OCI-LY1 (cell line): ENCODE results near the gene TDRD10.

Experiments used
- H2AFZ ChIP-seq: fragments of 200-600 bp; sonication (generic), shearing (Covaris generic); 2 replicates; pipeline ENCODE4 v1.6.0; 2014; ENCODE audit warnings: antibody characterized with exemption, mild to moderate bottlenecking, low read length
- H3F3A ChIP-seq: fragments of 200-600 bp; sonication (generic), shearing (Covaris generic); 2 replicates; pipeline ENCODE4 v1.6.0; 2014; ENCODE audit warnings: mild to moderate bottlenecking, antibody characterized with exemption, low read length, moderate library complexity; ENCODE audit not compliant: insufficient read depth
- H3K27ac ChIP-seq: fragments of 200-600 bp; sonication (generic); 2 replicates; pipeline ENCODE4 v1.5.1; 2014; ENCODE audit warnings: low read length, mixed run types, mild to moderate bottlenecking, low read depth; ENCODE audit not compliant: poor library complexity, severe bottlenecking
- H3K27me3 ChIP-seq: fragments of 200-600 bp; sonication (generic); 2 replicates; pipeline ENCODE4 v1.6.0; 2014; ENCODE audit warnings: antibody characterized with exemption, mild to moderate bottlenecking, low read length, moderate library complexity; ENCODE audit not compliant: insufficient read depth
- H3K36me3 ChIP-seq: fragments of 200-600 bp; sonication (generic); 2 replicates; pipeline ENCODE4 v1.6.1; 2014; ENCODE audit warnings: mild to moderate bottlenecking, antibody characterized with exemption, low read length, moderate library complexity, mixed read lengths; ENCODE audit not compliant: insufficient read depth
- H3K4me1 ChIP-seq: fragments of 200-600 bp; sonication (generic); 2 replicates; pipeline ENCODE4 v1.5.1; 2014; ENCODE audit warnings: mild to moderate bottlenecking, low read length, moderate library complexity; ENCODE audit not compliant: insufficient read depth, severe bottlenecking
- H3K4me2 ChIP-seq: fragments of 200-600 bp; sonication (generic), shearing (Covaris generic); 2 replicates; pipeline ENCODE4 v1.6.1; 2014; ENCODE audit warnings: low read length
- H3K4me3 ChIP-seq: fragments of 200-600 bp; sonication (generic); 2 replicates; pipeline ENCODE4 v1.5.1; 2014; ENCODE audit warnings: low read length, low read depth, mild to moderate bottlenecking, mixed read lengths; ENCODE audit not compliant: poor library complexity, severe bottlenecking
- H3K79me2 ChIP-seq: fragments of 200-600 bp; shearing (Covaris generic); 2 replicates; pipeline ENCODE4 v1.6.1; 2016; ENCODE audit warnings: mixed run types, low read length, mixed read lengths; ENCODE audit not compliant: insufficient read depth
- H3K9ac ChIP-seq: fragments of 200-600 bp; sonication (generic), shearing (Covaris generic); 2 replicates; pipeline ENCODE4 v1.6.1; 2014; ENCODE audit warnings: mild to moderate bottlenecking, low read length, mixed read lengths
- H3K9me2 ChIP-seq: fragments of 200-600 bp; sonication (generic), shearing (Covaris generic); 2 replicates; pipeline ENCODE4 v1.6.1; 2014; ENCODE audit warnings: low read depth, mild to moderate bottlenecking, low read length, mixed read lengths
- H3K9me3 ChIP-seq: fragments of 200-600 bp; shearing (Covaris generic); 2 replicates; pipeline ENCODE4 v1.6.1; 2014; ENCODE audit warnings: low read length, mixed read lengths
- H4K20me1 ChIP-seq: fragments of 200-600 bp; sonication (generic), shearing (Covaris generic); 2 replicates; pipeline ENCODE4 v1.6.0; 2016; ENCODE audit warnings: mild to moderate bottlenecking, low read length; ENCODE audit not compliant: insufficient read depth
- EZH2 ChIP-seq: fragments of 200-600 bp; sonication (generic), shearing (Covaris generic); IDR thresholded peaks from 2 replicates; pipeline ENCODE4 v1.8.0; 2017; ENCODE audit warnings: borderline replicate concordance, mixed run types, mild to moderate bottlenecking, antibody characterized with exemption, low read length, moderate library complexity, mixed read lengths
- TF ChIP-seq, protein P1 (sequence below): fragments of 200-600 bp; sonication (generic), shearing (Covaris generic); IDR thresholded peaks from 2 replicates; pipeline ENCODE4 v1.5.1; 2017; ENCODE audit warnings: mild to moderate bottlenecking, antibody characterized with exemption, low read length, moderate library complexity, mixed read lengths

The TDRD10 gene

DNA sequence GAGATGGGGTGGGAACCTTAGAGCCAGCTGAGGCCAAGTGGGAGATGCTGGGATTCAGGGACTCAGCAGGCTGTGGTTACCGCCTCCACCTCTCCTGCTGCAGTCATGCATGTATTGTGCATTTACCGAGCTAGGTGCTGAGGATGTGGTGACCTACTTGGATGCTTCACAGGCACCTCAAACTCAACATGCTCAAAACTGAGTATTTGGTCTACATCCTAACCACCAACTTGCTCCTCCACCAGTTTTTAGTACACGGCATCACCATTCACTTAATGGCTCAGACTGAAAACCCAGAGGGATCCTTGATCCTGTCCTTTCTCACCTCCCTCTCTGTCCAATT is 71.1 kb downstream of the TDRD10 start:
- no peak overlapping the region for H3K27ac ChIP-seq
- H3K4me3 ChIP-seq: no peak overlapping the region
- H4K20me1 ChIP-seq: no peaks in the 10 kb centered on the region
- no peaks in the 10 kb centered on the region for H3K9me2 ChIP-seq
- 0 out of 2 replicates have a peak, but pooled peaks cover 7% of the 10 kb centered on the region for H3K27me3 ChIP-seq
- H3K36me3 ChIP-seq: peaks cover 8% of the 10 kb centered on the region; the same call in 1 of the 2 replicates
- no peak overlapping the region for H2AFZ ChIP-seq
- peaks cover 28% of the 10 kb centered on the region for H3K4me1 ChIP-seq
- no peaks in the 10 kb centered on the region for H3K79me2 ChIP-seq
- peaks cover 6% of the 10 kb centered on the region; the same call in 1 of the 2 replicates for H3F3A ChIP-seq
- H3K9ac ChIP-seq: no peak overlapping the region
- TF ChIP-seq, protein P1, sequence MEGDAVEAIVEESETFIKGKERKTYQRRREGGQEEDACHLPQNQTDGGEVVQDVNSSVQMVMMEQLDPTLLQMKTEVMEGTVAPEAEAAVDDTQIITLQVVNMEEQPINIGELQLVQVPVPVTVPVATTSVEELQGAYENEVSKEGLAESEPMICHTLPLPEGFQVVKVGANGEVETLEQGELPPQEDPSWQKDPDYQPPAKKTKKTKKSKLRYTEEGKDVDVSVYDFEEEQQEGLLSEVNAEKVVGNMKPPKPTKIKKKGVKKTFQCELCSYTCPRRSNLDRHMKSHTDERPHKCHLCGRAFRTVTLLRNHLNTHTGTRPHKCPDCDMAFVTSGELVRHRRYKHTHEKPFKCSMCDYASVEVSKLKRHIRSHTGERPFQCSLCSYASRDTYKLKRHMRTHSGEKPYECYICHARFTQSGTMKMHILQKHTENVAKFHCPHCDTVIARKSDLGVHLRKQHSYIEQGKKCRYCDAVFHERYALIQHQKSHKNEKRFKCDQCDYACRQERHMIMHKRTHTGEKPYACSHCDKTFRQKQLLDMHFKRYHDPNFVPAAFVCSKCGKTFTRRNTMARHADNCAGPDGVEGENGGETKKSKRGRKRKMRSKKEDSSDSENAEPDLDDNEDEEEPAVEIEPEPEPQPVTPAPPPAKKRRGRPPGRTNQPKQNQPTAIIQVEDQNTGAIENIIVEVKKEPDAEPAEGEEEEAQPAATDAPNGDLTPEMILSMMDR: no peak
- TF ChIP-seq EZH2: no peak
- no peak overlapping the region for H3K4me2 ChIP-seq
- H3K9me3 ChIP-seq: no peaks in the 10 kb centered on the region

DNA sequence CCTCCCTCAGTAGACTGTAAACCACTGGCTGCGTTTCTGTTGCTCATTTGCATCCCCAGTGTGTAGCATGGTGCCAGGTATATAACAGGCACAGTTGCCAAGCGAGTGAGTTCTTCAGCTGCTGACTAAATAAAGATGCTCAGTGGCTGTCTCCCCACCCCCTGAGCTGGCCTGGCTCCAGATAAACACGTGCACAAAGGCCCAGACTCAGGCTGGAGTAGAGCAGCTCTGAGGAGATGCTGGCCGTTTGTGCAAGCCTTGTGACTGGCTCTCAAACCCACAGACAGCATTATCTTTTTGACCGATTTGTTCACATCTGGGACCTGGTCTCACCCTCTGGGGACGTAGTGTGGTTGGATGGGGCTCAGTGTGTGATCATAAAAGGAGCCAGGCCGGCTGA is 72.7 kb downstream of the TDRD10 start:
- Histone ChIP-seq H3K4me2 (peak overlapping the region; percentile 21; the same call in 1 of the 2 replicates), H3K27me3 (0 out of 2 replicates have a peak, but pooled peaks cover 4% of the 10 kb centered on the region), H3K4me3 (no peak overlapping the region), H3K36me3 (peaks cover 24% of the 10 kb centered on the region), H3K9me2 (no peaks in the 10 kb centered on the region), H4K20me1 (no peaks in the 10 kb centered on the region), H3K27ac (peak overlapping the region; percentile 85), H3K4me1 (peaks cover 28% of the 10 kb centered on the region), H3K9ac (peak overlapping the region; percentile 8; the same call in 1 of the 2 replicates), H2AFZ (no peak overlapping the region), H3K9me3 (no peaks in the 10 kb centered on the region), H3K79me2 (no peaks in the 10 kb centered on the region), H3F3A (peaks cover 6% of the 10 kb centered on the region; the same call in 1 of the 2 replicates)
- no peak for TF ChIP-seq EZH2
- TF ChIP-seq, protein P1: no peak

DNA sequence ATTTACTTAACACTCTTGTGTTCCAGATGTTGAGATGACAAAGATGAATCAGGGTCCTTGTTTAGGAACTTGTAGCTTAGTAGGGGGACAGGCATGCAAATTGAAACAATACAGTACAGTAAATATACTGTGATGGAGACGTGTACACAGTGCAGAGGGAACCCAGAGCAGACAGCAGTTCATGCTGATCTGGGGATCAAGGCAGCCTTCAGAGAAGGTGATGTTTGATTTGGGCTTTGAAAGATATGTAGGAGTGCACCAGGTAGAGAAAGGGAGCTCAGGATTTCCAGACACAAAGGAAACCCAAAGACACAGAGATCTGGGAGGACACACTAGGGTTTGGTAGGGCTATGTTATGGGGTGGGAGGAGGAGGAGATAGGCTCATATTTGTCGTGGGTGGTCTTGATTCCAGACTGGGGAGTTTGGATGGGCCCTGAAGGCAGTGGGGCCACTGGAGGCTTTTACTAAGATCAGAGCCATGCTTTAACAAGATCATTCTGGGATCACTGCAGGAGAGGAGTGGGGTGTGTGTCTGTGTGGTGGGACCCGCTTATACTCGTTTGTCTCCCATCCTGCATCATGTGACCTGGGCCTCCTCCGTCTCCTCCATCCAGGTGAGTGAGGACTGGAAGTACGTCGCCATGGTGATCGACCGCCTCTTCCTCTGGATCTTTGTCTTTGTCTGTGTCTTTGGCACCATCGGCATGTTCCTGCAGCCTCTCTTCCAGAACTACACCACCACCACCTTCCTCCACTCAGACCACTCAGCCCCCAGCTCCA is 73.3 kb downstream of the TDRD10 start:
- no peak overlapping the region for H3K4me3 ChIP-seq
- peaks cover 6% of the 10 kb centered on the region; the same call in 1 of the 2 replicates for H3F3A ChIP-seq
- 0 out of 2 replicates have a peak, but pooled peaks cover 1% of the 10 kb centered on the region for H3K27me3 ChIP-seq
- no peak overlapping the region for H2AFZ ChIP-seq
- peaks cover 28% of the 10 kb centered on the region for H3K4me1 ChIP-seq
- no peaks in the 10 kb centered on the region for H4K20me1 ChIP-seq
- peaks cover 30% of the 10 kb centered on the region for H3K36me3 ChIP-seq
- peak overlapping the region; percentile 85 for H3K27ac ChIP-seq
- peak overlapping the region; percentile 8; the same call in 1 of the 2 replicates for H3K9ac ChIP-seq
- H3K79me2 ChIP-seq: no peaks in the 10 kb centered on the region
- TF ChIP-seq, protein P1: no peak
- TF ChIP-seq EZH2: no peak
- no peaks in the 10 kb centered on the region for H3K9me2 ChIP-seq
- H3K4me2 ChIP-seq: peak overlapping the region; percentile 21; the same call in 1 of the 2 replicates
- H3K9me3 ChIP-seq: no peaks in the 10 kb centered on the region
